MM.1S (cell line): ENCODE measurements around the gene PAQR7.

Experiments used
- DNase-seq: peaks from one replicate; pipeline ENCODE4 v3.0.0-alpha.2; 2015
- H2AFZ ChIP-seq: fragments of 300-600 bp; sonication (generic); 2 replicates; pipeline ENCODE4 v1.6.0; 2016; ENCODE audit warnings: antibody characterized with exemption, low read length
- H3F3A ChIP-seq: fragments of 300-600 bp; sonication (generic); 2 replicates; pipeline ENCODE4 v1.6.1; 2016; ENCODE audit warnings: mild to moderate bottlenecking, antibody characterized with exemption, low read length, moderate library complexity, mixed read lengths; ENCODE audit not compliant: insufficient read depth
- H3K27ac ChIP-seq: fragments of 300-600 bp; sonication (generic); 2 replicates; pipeline ENCODE4 v1.5.1; 2016; ENCODE audit warnings: mild to moderate bottlenecking, low read length
- H3K27me3 ChIP-seq: fragments of 300-600 bp; sonication (generic); replicated peaks from 2 replicates; pipeline ENCODE4 v1.6.0; 2016; ENCODE audit warnings: low read length; ENCODE audit not compliant: insufficient read depth
- H3K36me3 ChIP-seq: fragments of 300-600 bp; sonication (generic); replicated peaks from 2 replicates; pipeline ENCODE4 v1.6.1; 2016; ENCODE audit warnings: mild to moderate bottlenecking, low read length, mixed read lengths; ENCODE audit not compliant: insufficient read depth
- H3K4me1 ChIP-seq: fragments of 300-600 bp; sonication (generic); 2 replicates; pipeline ENCODE4 v1.6.1; 2016; ENCODE audit warnings: low read length, mixed read lengths
- H3K4me2 ChIP-seq: fragments of 300-600 bp; sonication (generic); 2 replicates; pipeline ENCODE4 v1.6.0; 2016; ENCODE audit warnings: low read depth, low read length
- H3K4me3 ChIP-seq: fragments of 300-600 bp; sonication (generic); 2 replicates; pipeline ENCODE4 v1.5.1; 2016; ENCODE audit warnings: low read length, mixed read lengths
- H3K79me2 ChIP-seq: fragments of 300-600 bp; sonication (generic); 2 replicates; pipeline ENCODE4 v1.6.1; 2016; ENCODE audit warnings: mixed run types, low read length, mixed read lengths
- H3K9ac ChIP-seq: fragments of 300-600 bp; sonication (generic); 2 replicates; pipeline ENCODE4 v1.6.1; 2016; ENCODE audit warnings: low read length, mixed read lengths
- H3K9me2 ChIP-seq: fragments of 300-600 bp; sonication (generic); replicated peaks from 2 replicates; pipeline ENCODE4 v1.6.1; 2016; ENCODE audit warnings: mild to moderate bottlenecking, low read length, mixed read lengths; ENCODE audit not compliant: insufficient read depth
- H3K9me3 ChIP-seq: fragments of 300-600 bp; sonication (generic); replicated peaks from 2 replicates; pipeline ENCODE4 v1.6.1; 2016; ENCODE audit warnings: mild to moderate bottlenecking, low read length, mixed read lengths; ENCODE audit not compliant: insufficient read depth
- H4K20me1 ChIP-seq: fragments of 300-600 bp; sonication (generic); 2 replicates; pipeline ENCODE4 v1.6.1; 2016; ENCODE audit warnings: mild to moderate bottlenecking, low read length, moderate library complexity, mixed read lengths; ENCODE audit not compliant: insufficient read depth
- CTCF ChIP-seq: fragments of 300-600 bp; sonication (generic); IDR thresholded peaks from 2 replicates; pipeline ENCODE4 v1.5.1; 2016; ENCODE audit warnings: antibody characterized with exemption, low read length, mixed read lengths
- EZH2 ChIP-seq: fragments of 300-600 bp; sonication (generic); optimal IDR thresholded peaks from 2 replicates; pipeline ENCODE3; 2017; ENCODE audit warnings: low read depth, mild to moderate bottlenecking, antibody characterized with exemption, low read length, mixed read lengths
- EZH2phosphoT487 ChIP-seq: fragments of 300-600 bp; sonication (generic); IDR thresholded peaks from 2 replicates; pipeline ENCODE4 v1.6.1; 2018; ENCODE audit warnings: antibody characterized with exemption, low read length

Gene PAQR7

DNA sequence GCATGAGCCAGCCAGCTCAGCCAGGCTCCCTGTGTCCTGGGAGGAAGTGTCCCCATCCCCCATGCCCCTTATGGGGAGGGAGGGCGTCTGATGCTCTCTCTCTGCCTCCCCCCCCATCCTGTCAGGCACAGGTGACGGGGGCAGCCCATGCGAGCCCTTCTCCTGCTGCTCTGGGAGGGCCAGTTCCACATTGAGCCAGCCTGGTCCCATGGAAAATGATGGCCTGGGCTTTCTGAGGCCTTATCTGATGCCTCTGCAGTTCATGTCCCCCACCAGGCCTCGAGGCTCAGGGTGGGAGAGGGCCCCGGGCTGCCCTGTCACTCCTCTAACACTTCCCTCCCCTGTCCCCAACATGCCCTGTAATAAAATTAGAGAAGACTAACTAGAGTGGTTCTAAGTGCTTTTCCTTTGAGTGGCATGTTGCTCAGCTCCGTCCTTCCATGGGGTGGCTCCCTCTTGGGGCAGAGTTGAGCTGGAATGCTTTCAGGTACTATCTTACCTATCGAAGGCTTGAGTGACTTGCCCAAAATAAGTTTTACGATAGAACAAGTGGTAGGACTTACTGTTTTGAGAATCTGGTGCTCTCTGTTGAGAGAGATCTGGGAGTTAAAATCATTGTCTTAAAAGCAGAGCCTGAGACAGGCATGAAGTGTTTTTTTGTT is 57.5 kb downstream of the PAQR7 start:
- no peak overlapping the region for H3K4me2 ChIP-seq

DNA sequence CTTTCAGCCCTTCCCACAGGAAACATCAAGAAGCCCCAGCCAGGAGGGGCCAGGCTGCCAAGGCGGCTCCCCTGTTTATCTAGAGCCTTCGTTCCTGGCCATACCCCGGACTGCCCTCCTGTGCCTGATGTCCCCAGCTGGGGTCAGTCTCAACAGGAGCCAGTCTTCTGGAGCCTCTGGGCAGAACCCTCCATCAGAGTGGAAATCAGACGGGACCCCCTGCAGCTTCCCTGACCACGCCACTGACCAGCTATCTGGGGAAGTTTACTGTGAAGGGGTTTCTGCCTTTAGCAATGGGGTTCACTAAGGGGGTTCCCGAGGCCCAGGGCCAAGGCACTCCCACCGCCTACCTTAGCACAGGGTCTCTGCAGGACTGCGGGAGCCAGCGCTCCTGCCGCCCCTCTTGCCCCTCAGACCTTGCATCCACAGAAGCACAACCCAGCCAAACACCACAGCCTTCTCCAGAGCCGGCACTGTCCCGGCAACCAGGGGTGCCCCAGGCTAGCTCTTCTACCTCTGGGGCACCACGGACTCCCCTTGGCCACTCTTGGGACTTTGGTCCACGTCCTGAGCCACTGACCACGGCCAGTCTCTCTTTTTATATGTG is 59.3 kb downstream of the PAQR7 start:
- Histone ChIP-seq H4K20me1 (no peaks in the 10 kb centered on the region), H3K36me3 (no peaks in the 10 kb centered on the region), H3F3A (peaks cover 15% of the 10 kb centered on the region; the same call in 1 of the 2 replicates), H3K27me3 (no peaks in the 10 kb centered on the region), H3K79me2 (peaks cover 6% of the 10 kb centered on the region), H3K9ac (no peak overlapping the region), H2AFZ (no peak overlapping the region), H3K9me3 (no peaks in the 10 kb centered on the region), H3K4me2 (no peak overlapping the region), H3K4me3 (no peak overlapping the region), H3K4me1 (peaks cover 5% of the 10 kb centered on the region), H3K9me2 (no peaks in the 10 kb centered on the region), H3K27ac (no peak overlapping the region)
- TF ChIP-seq EZH2phosphoT487 (no peak), EZH2 (no peak), CTCF (no peak)
- DNase-seq, result no peak

More for the DNA sequence above, 57.5 kb downstream of the PAQR7 start:
- Histone ChIP-seq H3K9ac (no peak overlapping the region), H3K79me2 (peaks cover 19% of the 10 kb centered on the region), H4K20me1 (no peaks in the 10 kb centered on the region), H3K27ac (no peak overlapping the region), H3K4me3 (no peak overlapping the region), H3K4me1 (peaks cover 11% of the 10 kb centered on the region), H3K9me2 (no peaks in the 10 kb centered on the region), H3K27me3 (no peaks in the 10 kb centered on the region), H3K36me3 (no peaks in the 10 kb centered on the region), H2AFZ (no peak overlapping the region), H3F3A (peaks cover 15% of the 10 kb centered on the region; the same call in 1 of the 2 replicates), H3K9me3 (no peaks in the 10 kb centered on the region)
- DNase-seq, result no peak
- TF ChIP-seq EZH2phosphoT487 (no peak), EZH2 (no peak), CTCF (no peak)

DNA sequence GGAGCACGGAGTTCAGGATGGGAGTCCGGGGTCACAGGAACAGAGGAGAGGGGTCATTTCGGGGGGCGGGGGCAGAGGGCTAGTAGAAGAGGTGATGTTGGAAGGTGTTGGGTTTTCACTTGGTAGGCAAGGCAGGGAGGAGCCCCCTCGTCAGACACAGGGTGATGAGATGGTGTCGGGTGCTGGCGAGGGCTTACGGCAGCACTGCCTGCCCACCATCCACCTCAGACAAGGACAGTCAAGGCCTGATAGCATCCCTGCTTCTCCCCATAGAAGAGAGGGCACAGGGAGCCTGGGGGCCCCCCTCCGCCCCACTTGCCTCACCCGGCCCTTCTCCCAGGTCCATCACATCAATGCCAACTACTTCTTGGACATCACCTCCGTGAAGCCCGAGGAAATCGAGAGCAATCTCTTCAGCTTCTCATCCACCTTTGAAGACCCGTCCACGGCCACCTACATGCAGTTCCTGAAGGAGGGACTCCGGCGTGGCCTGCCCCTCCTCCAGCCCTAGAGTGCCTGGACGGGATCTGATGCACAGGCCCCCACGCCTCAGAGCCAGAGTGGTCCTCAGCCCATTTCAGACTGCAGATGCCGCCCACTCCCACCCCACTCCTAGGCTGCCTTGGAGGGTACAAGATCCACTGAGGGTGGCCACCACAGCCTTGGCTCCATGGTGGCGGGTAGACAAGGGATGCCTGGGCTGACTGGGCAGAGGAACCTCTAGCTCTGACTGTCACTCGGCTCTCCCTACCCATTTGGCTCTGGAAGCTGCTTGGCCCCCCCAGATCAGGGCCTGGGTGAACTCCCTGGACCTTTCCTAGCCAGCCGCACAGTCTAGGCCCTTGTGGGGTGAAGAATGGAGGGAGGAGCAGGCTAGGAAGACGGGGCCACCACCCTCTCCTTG is 60.0 kb downstream of the PAQR7 start:
- H3K36me3 ChIP-seq, result no peaks in the 10 kb centered on the region
- H3K4me1 ChIP-seq, result 0 out of 2 replicates have a peak, but pooled peaks cover 3% of the 10 kb centered on the region
- no peaks in the 10 kb centered on the region for H3K9me3 ChIP-seq
- no peak for DNase-seq
- H3K79me2 ChIP-seq, result no peaks in the 10 kb centered on the region; the same call in 1 of the 2 replicates
- H2AFZ ChIP-seq, result no peak overlapping the region
- no peaks in the 10 kb centered on the region for H3K27me3 ChIP-seq
- no peak overlapping the region for H3K4me3 ChIP-seq
- TF ChIP-seq CTCF (no peak), EZH2 (no peak), EZH2phosphoT487 (no peak)
- no peaks in the 10 kb centered on the region for H3K9me2 ChIP-seq
- no peak overlapping the region for H3K9ac ChIP-seq
- H4K20me1 ChIP-seq, result no peaks in the 10 kb centered on the region
- peaks cover 14% of the 10 kb centered on the region; the same call in 1 of the 2 replicates for H3F3A ChIP-seq
- no peak overlapping the region for H3K27ac ChIP-seq
- H3K4me2 ChIP-seq, result no peak overlapping the region
